GM10248 (cell line): ENCODE data around the gene OTULIN.

Experiments
- CTCF ChIA-PET: fragments of 300-600 bp; sonication (Branson Sonifier 250); formaldehyde crosslinking; extraction: SDS; loops from one replicate; lab custom pipeline; 2021; ENCODE audit warnings: antibody characterized with exemption; lab: Yijun Ruan, JAX
- POLR2A ChIA-PET: fragments of 350-650 bp; sonication (Branson Sonifier 250); formaldehyde crosslinking; extraction: SDS; loops from one replicate; lab custom pipeline; 2020; ENCODE audit warnings: antibody characterized with exemption; lab: Yijun Ruan, JAX
- DNase-seq: peaks from one replicate; pipeline ENCODE4 v3.0.0; 2012; ENCODE audit errors: extremely low spot score
- CTCF ChIP-seq: IDR thresholded peaks from 2 replicates; pipeline ENCODE4 v1.5.1; 2012; ENCODE audit warnings: mild to moderate bottlenecking, low read depth; ENCODE audit errors: extremely low read depth, missing control alignments, control extremely low read depth

The OTULIN gene

GRCh38 chr5:14714706-14715105 is 50.2 kb downstream of the OTULIN start:
- no peak for TF ChIP-seq CTCF
- CTCF ChIA-PET: interaction anchor here (15.6 kb wide), 1 partner anchor 10 kb away, joined by 132 read pairs; no protein-coding TSS in a partner anchor
- POLR2A ChIA-PET: no interaction called here
- no peak for DNase-seq

- ChIA-PET POLR2A (no interaction called here), CTCF (interaction anchor here (15.6 kb wide), 1 partner anchor 9 kb away, joined by 132 read pairs; no protein-coding TSS in a partner anchor)
- no peak for DNase-seq
- TF ChIP-seq CTCF: no peak
Observed at GRCh38 chr5:14715481-14715880, 51.0 kb downstream of the OTULIN start.

DNA sequence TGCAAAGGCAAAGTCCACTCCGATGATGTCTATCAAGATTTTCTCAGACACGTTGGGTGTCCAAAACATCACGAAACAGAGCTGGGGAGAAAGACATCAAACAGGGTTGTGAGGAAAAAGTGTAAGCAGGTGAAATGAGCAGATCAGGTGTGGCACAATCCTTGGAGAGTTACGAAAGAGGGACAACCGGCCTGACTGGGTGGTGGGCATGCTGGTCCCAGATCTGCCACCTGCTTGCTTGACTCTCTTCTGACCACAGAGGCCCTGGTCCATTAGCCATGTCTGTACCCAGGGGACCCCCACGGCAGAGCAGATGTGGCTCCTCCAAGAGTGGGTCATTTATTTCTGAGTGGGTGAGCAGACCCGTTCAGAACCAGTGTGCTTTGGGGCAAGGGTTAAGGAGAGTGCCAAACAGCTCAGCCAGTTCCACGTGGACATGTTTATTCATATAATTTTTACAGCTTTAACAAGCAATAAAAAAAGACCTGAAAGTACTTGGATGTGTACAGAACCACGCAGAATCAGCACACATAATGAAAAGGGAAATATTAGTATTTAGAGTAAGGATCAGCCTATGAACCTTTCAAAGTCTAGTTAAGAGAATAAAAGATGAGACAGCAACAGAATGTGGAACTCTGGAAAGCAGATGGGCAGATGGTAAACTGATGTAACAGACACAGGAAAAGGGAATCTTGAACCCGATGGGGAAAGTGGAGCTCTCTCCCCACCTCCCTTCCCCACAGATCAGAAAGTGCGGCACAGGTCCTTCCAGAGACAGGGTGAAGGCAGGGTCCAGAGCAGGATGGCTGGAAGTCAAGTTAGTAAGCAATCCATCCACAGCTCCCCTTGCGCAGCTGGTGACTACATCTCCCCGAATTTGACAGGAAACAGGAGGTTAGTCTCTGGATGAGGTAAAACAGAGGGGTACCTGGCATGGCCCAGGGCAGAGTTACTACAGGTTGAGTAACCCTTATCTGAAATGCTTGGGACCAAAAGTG is 52.5 kb downstream of the OTULIN start:
- no peak for TF ChIP-seq CTCF
- ChIA-PET CTCF (interaction anchor here (1.3 to 1.6 kb wide), 2 partner anchors 9 to 10 kb away, joined by 6 to 7 read pairs; no protein-coding TSS in a partner anchor), POLR2A (no interaction called here)
- DNase-seq: no peak

DNA sequence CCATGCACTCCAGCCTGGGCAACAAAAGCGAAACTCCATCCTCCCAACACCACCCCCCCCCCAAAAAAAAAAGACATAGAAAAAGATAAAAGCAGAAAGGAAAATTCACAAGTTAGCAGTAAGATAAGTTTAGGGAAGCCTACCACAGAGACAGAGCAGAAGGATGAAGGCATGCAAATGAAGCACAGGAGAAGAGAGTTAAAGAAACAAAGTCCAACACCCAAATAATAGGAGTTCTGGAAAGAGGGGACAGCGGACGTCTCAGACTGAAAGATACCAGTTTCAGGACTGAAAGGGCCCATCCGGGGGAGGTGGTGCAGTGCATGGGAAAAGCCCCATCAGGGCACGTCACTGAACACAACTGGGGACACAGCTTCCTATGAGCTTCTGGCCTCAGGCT is 54.3 kb downstream of the OTULIN start:
- ChIA-PET CTCF (interaction anchor here (1.5 to 11.5 kb wide), 2 partner anchors 10 to 13 kb away, joined by 5 to 132 read pairs; no protein-coding TSS in a partner anchor), POLR2A (no interaction called here)
- no peak for DNase-seq
- TF ChIP-seq CTCF: no peak

DNA sequence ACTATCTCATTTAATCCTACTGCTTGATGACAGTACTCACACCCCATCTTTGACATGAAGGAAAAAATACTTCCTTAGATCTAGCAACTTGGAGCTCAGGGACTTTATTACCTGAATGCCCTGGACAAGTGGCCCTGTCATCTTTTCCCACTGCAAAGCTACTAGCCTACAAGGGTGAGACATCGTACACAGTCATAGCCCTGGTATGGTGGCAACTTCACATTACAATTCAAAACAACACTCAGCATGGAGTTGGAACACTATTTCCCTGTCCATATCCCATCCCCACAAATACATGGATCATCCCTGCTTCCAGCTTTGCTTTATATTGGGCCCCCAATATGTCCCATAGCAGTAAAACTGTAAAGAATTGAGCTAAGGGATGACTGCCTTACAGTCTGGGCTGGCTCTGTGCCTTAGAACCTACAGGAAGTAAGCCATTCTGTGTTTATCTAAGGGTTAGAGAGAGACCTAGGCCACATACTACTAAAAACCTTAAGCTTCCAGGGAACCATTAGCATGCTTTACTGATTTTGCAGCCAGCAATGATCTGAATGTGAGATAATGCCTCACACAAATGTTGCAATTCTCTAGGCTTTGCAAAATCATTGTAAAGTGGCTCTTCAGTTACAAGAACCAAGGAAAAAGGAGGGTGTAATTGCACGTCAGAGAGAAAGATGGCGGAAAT is 55.9 kb downstream of the OTULIN start:
- no peak for DNase-seq
- ChIA-PET CTCF (interaction anchor here (0.9 to 11.5 kb wide), 5 partner anchors 11 to 294 kb away, joined by 3 to 132 read pairs (median 5); no protein-coding TSS in a partner anchor), POLR2A (interaction anchor here (0.6 kb wide), 1 partner anchor 9 kb away, joined by 3 read pairs; no protein-coding TSS in a partner anchor)
- TF ChIP-seq CTCF: no peak
